ENCODE measurements around the gene BBS9.
"Not testable (repeated sequence)": the region's sequence is repeated elsewhere in the genome, so short reads cannot be mapped to it uniquely, and the experiment has no call there.

The BBS9 gene

DNA sequence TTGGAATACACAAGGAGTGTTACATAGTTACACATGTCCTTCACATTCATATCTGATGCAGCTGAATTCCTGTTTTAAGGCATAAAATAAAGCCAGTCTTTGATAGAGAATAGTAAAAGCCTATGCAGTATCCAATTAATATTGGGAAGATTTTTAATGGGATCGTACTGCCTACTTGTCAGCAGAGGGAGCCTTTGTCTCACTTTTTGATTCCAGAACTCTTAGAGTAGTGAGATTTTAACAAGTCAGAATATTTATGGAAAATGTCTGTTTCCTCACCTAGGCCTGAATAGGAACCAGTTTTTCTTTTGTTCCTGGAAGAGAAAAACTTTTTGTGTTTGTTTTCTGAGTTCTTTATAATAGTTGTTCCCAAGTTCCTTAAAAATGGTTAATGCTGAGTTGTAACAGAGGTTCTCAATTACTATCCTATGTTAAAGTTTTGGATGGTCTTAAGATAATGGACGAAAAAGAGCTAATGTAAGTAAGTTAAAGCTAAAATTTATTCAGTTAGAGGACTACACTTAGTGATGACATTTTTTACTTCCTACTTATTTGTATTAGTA is 114.0 kb downstream of the BBS9 start:
- TF ChIP-seq ZFX (IDR thresholded peaks at IDR 0.05) = no peak
- TF ChIP-seq, protein P1, sequence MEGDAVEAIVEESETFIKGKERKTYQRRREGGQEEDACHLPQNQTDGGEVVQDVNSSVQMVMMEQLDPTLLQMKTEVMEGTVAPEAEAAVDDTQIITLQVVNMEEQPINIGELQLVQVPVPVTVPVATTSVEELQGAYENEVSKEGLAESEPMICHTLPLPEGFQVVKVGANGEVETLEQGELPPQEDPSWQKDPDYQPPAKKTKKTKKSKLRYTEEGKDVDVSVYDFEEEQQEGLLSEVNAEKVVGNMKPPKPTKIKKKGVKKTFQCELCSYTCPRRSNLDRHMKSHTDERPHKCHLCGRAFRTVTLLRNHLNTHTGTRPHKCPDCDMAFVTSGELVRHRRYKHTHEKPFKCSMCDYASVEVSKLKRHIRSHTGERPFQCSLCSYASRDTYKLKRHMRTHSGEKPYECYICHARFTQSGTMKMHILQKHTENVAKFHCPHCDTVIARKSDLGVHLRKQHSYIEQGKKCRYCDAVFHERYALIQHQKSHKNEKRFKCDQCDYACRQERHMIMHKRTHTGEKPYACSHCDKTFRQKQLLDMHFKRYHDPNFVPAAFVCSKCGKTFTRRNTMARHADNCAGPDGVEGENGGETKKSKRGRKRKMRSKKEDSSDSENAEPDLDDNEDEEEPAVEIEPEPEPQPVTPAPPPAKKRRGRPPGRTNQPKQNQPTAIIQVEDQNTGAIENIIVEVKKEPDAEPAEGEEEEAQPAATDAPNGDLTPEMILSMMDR (conservative IDR thresholded peaks at IDR 0.05) = peak; percentile 83
- no peak overlapping the region for H3K27ac ChIP-seq

DNA sequence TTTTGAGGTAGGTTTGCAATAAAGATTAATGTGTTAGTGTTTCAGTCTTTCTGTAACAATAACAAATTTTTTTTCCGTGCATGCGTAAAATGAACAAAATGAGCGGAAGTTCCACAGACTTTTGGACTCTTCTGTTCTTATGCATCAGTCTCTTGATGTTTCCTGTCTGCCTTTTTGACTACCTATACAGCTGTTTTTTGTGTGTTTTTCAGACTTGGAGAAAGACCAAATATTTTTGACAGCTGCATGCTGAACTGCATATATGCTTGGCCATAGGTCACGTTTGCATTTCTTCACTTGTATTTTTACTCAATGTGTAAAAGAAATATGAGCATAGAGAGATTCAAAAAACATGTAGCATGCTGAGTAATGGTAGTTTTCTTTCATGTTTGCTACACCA is 119.3 kb downstream of the BBS9 start:
- TF ChIP-seq, protein P1 (conservative IDR thresholded peaks at IDR 0.05) = no peak
- no peak for TF ChIP-seq ZFX (IDR thresholded peaks at IDR 0.05)
- no peak overlapping the region for H3K27ac ChIP-seq

DNA sequence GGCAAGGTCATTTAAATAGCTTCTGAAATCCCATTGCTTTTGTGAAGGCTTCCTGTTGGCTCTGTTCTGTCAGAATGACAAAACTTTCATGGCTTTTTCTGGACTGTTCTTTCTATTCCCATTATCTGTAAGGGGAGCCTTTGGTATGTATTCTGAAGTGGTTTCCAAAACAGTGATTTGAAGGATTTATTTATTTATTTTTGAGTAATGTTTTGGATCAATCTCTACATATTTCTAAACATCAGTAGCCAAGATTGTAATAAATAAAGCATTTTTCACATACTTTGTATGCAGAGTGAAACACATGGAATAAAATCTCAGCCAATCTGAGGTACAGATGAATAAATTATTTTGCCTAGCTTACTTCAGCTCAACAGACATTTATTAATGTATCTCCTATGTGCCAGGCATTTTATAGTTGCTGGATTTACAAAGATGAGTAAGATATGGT is 121.1 kb downstream of the BBS9 start:
- no peak overlapping the region for H3K27ac ChIP-seq
- no peak for TF ChIP-seq ZFX (IDR thresholded peaks at IDR 0.05)
- TF ChIP-seq, protein P1 (conservative IDR thresholded peaks at IDR 0.05) = no peak

DNA sequence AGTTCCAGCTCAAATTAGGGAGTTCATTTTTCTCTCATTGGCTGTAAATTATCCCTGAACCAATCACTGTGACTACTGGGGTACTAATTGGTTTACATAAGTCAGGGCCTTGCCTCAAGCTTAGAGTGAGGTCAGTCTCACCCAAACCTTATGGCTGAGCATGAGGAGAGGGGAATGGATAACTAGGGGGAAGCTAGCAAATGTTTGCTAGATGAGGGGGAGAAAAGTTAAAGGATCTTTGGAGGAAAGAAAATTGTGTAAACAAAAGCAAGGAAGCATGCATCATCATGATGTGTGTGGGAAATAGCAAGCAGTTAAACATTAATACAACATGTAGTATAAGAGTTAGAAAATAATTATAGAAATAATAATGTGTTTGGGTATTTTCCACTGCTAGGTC is 121.9 kb downstream of the BBS9 start:
- TF ChIP-seq, protein P1 (conservative IDR thresholded peaks at IDR 0.05) = no peak
- no peak for TF ChIP-seq ZFX (IDR thresholded peaks at IDR 0.05)
- H3K27ac ChIP-seq = no peak overlapping the region

DNA sequence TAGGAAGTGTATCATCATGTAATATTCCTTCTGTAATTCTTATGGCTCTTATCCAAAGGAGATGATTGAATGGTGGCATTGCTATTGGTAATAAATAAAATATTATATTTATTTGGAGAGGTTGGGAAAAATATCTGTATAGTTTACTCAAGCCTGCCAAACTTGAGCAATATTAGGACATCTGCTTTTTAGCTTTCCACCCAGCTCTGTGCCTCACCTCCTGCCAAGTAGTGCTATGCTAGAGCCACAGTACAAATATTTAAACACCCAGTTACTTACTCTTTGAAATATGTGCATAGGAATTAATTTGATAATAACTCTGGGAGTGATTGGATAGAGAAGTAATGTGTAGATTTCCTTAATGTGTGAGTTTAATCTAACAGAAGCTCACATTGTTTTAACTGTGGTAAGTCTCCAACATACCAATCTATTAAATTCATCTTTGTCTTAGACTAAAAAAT is 129.2 kb downstream of the BBS9 start:
- no peak overlapping the region for H3K27ac ChIP-seq
- TF ChIP-seq, protein P1 (conservative IDR thresholded peaks at IDR 0.05) = no peak
- TF ChIP-seq ZFX (IDR thresholded peaks at IDR 0.05) = no peak

DNA sequence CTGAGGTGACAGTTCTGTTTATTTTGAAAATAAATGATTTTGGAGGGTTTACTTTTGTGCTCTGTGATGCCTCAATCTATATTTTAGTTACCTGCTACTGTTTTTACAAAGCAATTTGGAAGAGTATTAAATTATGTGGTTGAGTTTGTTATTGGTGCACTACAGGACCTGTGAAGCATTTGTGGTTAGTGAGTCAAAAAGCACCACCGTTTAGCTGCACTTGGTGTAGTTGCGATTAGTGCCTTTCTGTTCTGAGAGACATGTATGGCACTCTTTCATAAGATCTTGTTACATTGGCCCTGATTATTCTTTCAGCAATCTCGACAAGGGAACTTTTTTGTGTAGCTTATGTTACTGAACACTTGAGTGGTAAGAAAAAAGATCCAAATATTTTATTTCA is 132.2 kb downstream of the BBS9 start:
- TF ChIP-seq, protein P1 (conservative IDR thresholded peaks at IDR 0.05) = no peak
- no peak for TF ChIP-seq ZFX (IDR thresholded peaks at IDR 0.05)
- H3K27ac ChIP-seq = no peak overlapping the region

DNA sequence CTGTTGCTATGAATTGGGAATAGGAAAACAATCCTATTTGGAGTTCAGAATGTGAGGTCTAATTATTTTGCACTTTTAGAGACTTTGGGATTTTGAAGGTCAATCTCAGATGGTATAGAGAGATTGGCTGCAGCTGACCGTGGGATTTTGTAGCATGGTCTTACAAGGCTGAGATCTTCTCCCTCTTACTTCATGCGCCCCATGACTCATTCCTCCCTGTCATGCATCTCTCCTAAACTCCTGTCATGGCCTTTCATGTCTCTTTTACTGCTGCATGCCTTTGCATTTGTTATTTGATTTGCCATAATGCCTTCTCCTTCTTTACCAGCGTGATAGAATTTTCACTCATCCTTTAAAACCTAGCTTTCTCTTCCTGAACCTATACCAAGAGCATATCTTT is 133.1 kb downstream of the BBS9 start:
- TF ChIP-seq ZFX (IDR thresholded peaks at IDR 0.05) = no peak
- TF ChIP-seq, protein P1 (conservative IDR thresholded peaks at IDR 0.05) = no peak
- H3K27ac ChIP-seq = no peak overlapping the region

DNA sequence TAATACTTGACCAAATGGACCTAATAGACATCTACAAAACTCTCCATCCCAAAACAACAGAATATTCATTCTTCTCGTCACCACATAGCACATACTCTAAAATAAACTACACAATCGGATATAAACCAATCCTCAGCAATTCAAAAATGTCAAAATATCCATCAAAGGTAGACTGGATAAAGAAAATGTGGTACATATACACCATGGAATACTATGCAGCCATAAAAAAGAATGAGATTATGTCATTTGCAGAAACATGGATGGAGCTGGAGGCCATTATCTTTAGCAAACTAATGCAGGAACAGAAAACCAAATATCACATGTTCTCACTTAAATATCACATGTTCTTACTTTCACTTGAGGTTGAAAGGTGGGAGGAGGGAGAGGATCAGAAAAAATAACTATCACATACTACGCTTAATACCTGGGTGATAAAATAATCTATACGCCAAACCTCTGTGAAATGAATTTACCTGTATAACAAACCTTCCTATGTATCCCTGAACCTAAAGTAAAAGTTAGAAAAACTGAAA is 142.5 kb downstream of the BBS9 start:
- not testable (repeated sequence) for H3K27ac ChIP-seq

Measured in C4-2B (cell line).